Sigmoid colon (tissue), 7 donors: ENCODE data around the gene ALPG. TPM values are rescaled to one million over a fixed set of nuclear protein-coding genes. Genes with fewer than 3 reads are reported as not detected.
A peak's percentile ranks its signal among the peaks of the same experiment; 100 is the strongest.

Source experiments
- DNase-seq: peaks from one replicate; pipeline ENCODE4 v3.0.0-alpha.2; 2019
- H3K27ac ChIP-seq, 4 donors: fragments of 200-600 bp; sonication (generic); one replicate each; pipeline ENCODE4 v1.5.1; 2016 to 2019; ENCODE audit warnings: mild to moderate bottlenecking in 1 of 4
- H3K27me3 ChIP-seq, 3 donors: fragments of 200-600 bp; sonication (generic); one replicate each; pipeline ENCODE4 v1.5.1; 2019; ENCODE audit warnings: mild to moderate bottlenecking in 1 of 3
- H3K36me3 ChIP-seq, 4 donors: fragments of 200-600 bp; sonication (generic); one replicate each; pipeline ENCODE4 v1.5.1; 2016 to 2019
- H3K4me1 ChIP-seq, 4 donors: fragments of 200-600 bp; sonication (generic); one replicate each; pipeline ENCODE4 v1.5.1; 2017 to 2019
- H3K4me3 ChIP-seq, 4 donors: fragments of 200-600 bp; sonication (generic); one replicate each; pipeline ENCODE4 v1.5.1; 2017 to 2019; ENCODE audit warnings: mild to moderate bottlenecking in 2 of 4, moderate library complexity in 1 of 4
- H3K9me3 ChIP-seq, 4 donors: fragments of 200-600 bp in 3 of 4; sonication (generic) in 3 of 4; one replicate each; pipeline versions ENCODE4 v1.5.1 to v1.6.1; 2013 to 2019
- CTCF ChIP-seq, 4 experiments: fragments of 450-650 bp in 3 of 4; fragments of 200-600 bp in 1 of 4; IDR thresholded peaks; one replicate each; pipeline ENCODE4 v1.5.1; 2016 to 2019; ENCODE audit warnings: antibody characterized with exemption in 4 of 4, mild to moderate bottlenecking in 3 of 4, moderate library complexity in 2 of 4
- EP300 ChIP-seq, 4 donors: sonication (generic); formaldehyde crosslinking; IDR thresholded peaks; one replicate each; pipeline ENCODE4 v1.6.1; 2017; ENCODE audit warnings: antibody characterized with exemption in 4 of 4
- POLR2A ChIP-seq, 2 donors: fragments of 450-650 bp; IDR thresholded peaks; one replicate each; pipeline ENCODE4 v1.6.1; 2016; ENCODE audit warnings: antibody characterized with exemption in 2 of 2, mild to moderate bottlenecking in 2 of 2, moderate library complexity in 2 of 2
- POLR2AphosphoS5 ChIP-seq, 4 donors: sonication (generic); formaldehyde crosslinking; IDR thresholded peaks; one replicate each; pipeline ENCODE4 v1.6.1; 2017; ENCODE audit warnings: antibody characterized with exemption in 4 of 4
- WGBS, 2 donors: extraction: QIAGEN DNeasy Blood & Tissue Kit; methylation state at CpG; one replicate each; pipeline ENCODE4 v1.1.7; 2013; 5-methylcytosine and 5-hydroxymethylcytosine counted together
- intact Hi-C: fragments of 100-400 bp; cut with DNase I; formaldehyde crosslinking; loops from one replicate; pipeline ENCODE4 v1.15.1; 2023
- polyA plus RNA-seq, 3 donors: library from polyadenylated mRNA; stranded (reverse); fragments of 200-250 nt; gene quantifications; one replicate each; pipeline ENCODE4 v1.2.3, GENCODE V29; 2013
- total RNA-seq, 4 donors: library from RNA; depleted of rRNA; stranded (reverse); fragments of >200 nt; gene quantifications; one replicate each; pipeline ENCODE4 v1.1.0, GENCODE V29; 2016
- donor health status: healthy with polysubstance abuse.
- donor health status: Bipolar disorder and iron deficiency.
- donor health status: healthy.

The ALPG gene
- total and polyA plus RNA-seq, 7 donors = 0.10 TPM; not detected in 6

- Histone ChIP-seq H3K27me3 (peaks cover 3 to 29% (median 7%) of the 10 kb centered on the region in 3 donors), H3K4me3 (no peak overlapping the region), H3K27ac (no peak overlapping the region), H3K36me3 (no peaks in the 10 kb centered on the region), H3K9me3 (no peaks in the 10 kb centered on the region), H3K4me1 (no peaks in the 10 kb centered on the region)
- 87 to 91% methylated on average over 27 of the region's 27 CpGs for WGBS, 2 donors
- TF ChIP-seq CTCF (IDR thresholded peaks at IDR 0.05) = no peak
- TF ChIP-seq POLR2AphosphoS5 (IDR thresholded peaks at IDR 0.05) = no peak
- TF ChIP-seq POLR2A (IDR thresholded peaks at IDR 0.05) = no peak
- no peak for TF ChIP-seq EP300 (IDR thresholded peaks at IDR 0.05)
- intact Hi-C loops = no loop called here
- DNase-seq = peak; percentile 54
Observed at GRCh38 chr2:232456296-232457120, 49.9 kb downstream of the ALPG start.

GRCh38 chr2:232457121-232458011 lies 50.7 kb downstream of the ALPG start:
- intact Hi-C loops = no loop called here
- Histone ChIP-seq H3K9me3 (no peaks in the 10 kb centered on the region), H3K27ac (no peak overlapping the region), H3K4me1 (no peaks in the 10 kb centered on the region), H3K36me3 (no peaks in the 10 kb centered on the region), H3K4me3 (no peak overlapping the region), H3K27me3 (peaks cover 3 to 35% (median 7%) of the 10 kb centered on the region in 3 donors)
- DNase-seq = peak; percentile 54
- TF ChIP-seq POLR2A (IDR thresholded peaks at IDR 0.05) (no peak), POLR2AphosphoS5 (IDR thresholded peaks at IDR 0.05) (no peak), EP300 (IDR thresholded peaks at IDR 0.05) (no peak), CTCF (IDR thresholded peaks at IDR 0.05) (no peak)
- WGBS, 2 donors = 90 to 92% methylated on average over 21 of the region's 21 CpGs

GRCh38 chr2:232458051-232458660 lies 51.5 kb downstream of the ALPG start:
- no peak overlapping the region for H3K27ac ChIP-seq
- intact Hi-C loops = no loop called here
- H3K4me1 ChIP-seq = no peaks in the 10 kb centered on the region
- peak; percentile 57 for DNase-seq
- TF ChIP-seq EP300 (IDR thresholded peaks at IDR 0.05) = no peak
- no peak for TF ChIP-seq POLR2AphosphoS5 (IDR thresholded peaks at IDR 0.05)
- TF ChIP-seq CTCF (IDR thresholded peaks at IDR 0.05) = no peak
- TF ChIP-seq POLR2A (IDR thresholded peaks at IDR 0.05) = no peak
- H3K4me3 ChIP-seq = no peak overlapping the region
- H3K36me3 ChIP-seq = no peaks in the 10 kb centered on the region
- no peaks in the 10 kb centered on the region for H3K9me3 ChIP-seq
- peaks cover 3 to 35% (median 7%) of the 10 kb centered on the region in 3 donors for H3K27me3 ChIP-seq
- 86 to 90% methylated on average over 25 of the region's 25 CpGs for WGBS, 2 donors

DNA sequence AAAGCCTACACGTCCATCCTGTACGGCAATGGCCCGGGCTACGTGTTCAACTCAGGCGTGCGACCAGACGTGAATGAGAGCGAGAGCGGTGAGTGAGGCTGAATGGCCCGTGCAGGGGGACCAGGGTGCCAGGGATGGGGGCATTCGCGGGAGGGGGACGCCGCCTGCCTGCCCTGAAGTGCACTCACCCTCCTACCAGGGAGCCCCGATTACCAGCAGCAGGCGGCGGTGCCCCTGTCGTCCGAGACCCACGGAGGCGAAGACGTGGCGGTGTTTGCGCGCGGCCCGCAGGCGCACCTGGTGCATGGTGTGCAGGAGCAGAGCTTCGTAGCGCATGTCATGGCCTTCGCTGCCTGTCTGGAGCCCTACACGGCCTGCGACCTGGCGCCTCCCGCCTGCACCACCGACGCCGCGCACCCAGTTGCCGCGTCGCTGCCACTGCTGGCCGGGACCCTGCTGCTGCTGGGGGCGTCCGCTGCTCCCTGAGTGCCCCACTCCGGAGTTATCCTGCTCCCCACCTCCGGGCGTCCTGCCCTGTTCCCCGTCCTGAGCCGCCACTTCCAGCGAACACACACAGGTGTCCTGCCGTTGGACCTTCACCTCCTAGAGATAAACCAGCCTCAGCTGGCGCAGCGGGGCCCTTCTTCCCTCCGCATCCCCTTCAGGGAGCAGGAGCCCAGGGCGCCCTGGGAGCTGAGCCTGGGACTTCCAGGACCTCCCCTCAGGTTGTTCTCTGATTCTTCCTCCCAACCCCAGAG lies 52.2 kb downstream of the ALPG start:
- H3K9me3 ChIP-seq = no peaks in the 10 kb centered on the region
- DNase-seq = peak; percentile 40
- no peak overlapping the region for H3K4me3 ChIP-seq
- intact Hi-C loops = no loop called here
- no peak overlapping the region for H3K27ac ChIP-seq
- 71 to 72% methylated on average over 56 of the region's 56 CpGs for WGBS, 2 donors
- peaks cover 3 to 35% (median 7%) of the 10 kb centered on the region in 3 donors for H3K27me3 ChIP-seq
- H3K36me3 ChIP-seq = no peaks in the 10 kb centered on the region
- H3K4me1 ChIP-seq = no peaks in the 10 kb centered on the region
- no peak for TF ChIP-seq CTCF (IDR thresholded peaks at IDR 0.05)
- no peak for TF ChIP-seq POLR2AphosphoS5 (IDR thresholded peaks at IDR 0.05)
- no peak for TF ChIP-seq EP300 (IDR thresholded peaks at IDR 0.05)
- TF ChIP-seq POLR2A (IDR thresholded peaks at IDR 0.05) = no peak
